Peyer's patch (tissue), 4 donors: ENCODE data around the gene MED9. TPM values are rescaled to one million over a fixed set of nuclear protein-coding genes. Genes with fewer than 3 reads are reported as not detected.

Experiments used
- DNase-seq, 3 donors: peaks; one replicate each; pipeline ENCODE4 v3.0.0-alpha.2; 2017 to 2019
- H3K27ac ChIP-seq, 4 donors: fragments of 200-600 bp; sonication (generic); one replicate each; pipeline ENCODE4 v1.5.1; 2016 to 2019
- H3K27me3 ChIP-seq, 2 donors: fragments of 200-600 bp; sonication (generic); one replicate each; pipeline ENCODE4 v1.5.1; 2019
- H3K36me3 ChIP-seq, 3 donors: fragments of 200-600 bp; sonication (generic); one replicate each; pipeline ENCODE4 v1.5.1; 2016 to 2019
- H3K4me1 ChIP-seq, 4 donors: fragments of 200-600 bp; sonication (generic); one replicate each; pipeline ENCODE4 v1.5.1; 2016 to 2019
- H3K4me3 ChIP-seq, 4 donors: fragments of 200-600 bp; sonication (generic); 1 replicate in 3 of 4; 2 replicates in 1 of 4; pipeline ENCODE4 v1.5.1; 2016 to 2019; ENCODE audit warnings: mild to moderate bottlenecking in 1 of 4
- H3K9me3 ChIP-seq, 4 donors: fragments of 200-600 bp; sonication (generic); one replicate each; pipeline ENCODE4 v1.5.1; 2016 to 2019; ENCODE audit warnings: mild to moderate bottlenecking in 1 of 4
- POLR2A ChIP-seq, 2 donors: fragments of 450-650 bp; IDR thresholded peaks; one replicate each; pipeline ENCODE4 v1.5.1; 2017; ENCODE audit warnings: antibody characterized with exemption in 2 of 2, mild to moderate bottlenecking in 2 of 2, moderate library complexity in 2 of 2
- small RNA-seq, 2 donors: library from RNA; depleted of rRNA; stranded (forward); fragments of <200 nt; gene quantifications; one replicate each; pipeline ENCODE3, GENCODE V24; 2016
- total RNA-seq, 4 donors: library from RNA; depleted of rRNA; stranded (reverse); fragments of >200 nt; gene quantifications; one replicate each; pipeline ENCODE4 v1.1.0, GENCODE V29; 2016
- TF ChIP-seq, protein P1 (sequence below), 6 experiments: fragments of 450-650 bp in 4 of 6; fragments of 200-600 bp in 2 of 6; sonication (generic) in 1 of 6; IDR thresholded peaks; one replicate each; pipeline ENCODE4 v1.5.1; 2017 to 2019; ENCODE audit warnings: antibody characterized with exemption in 6 of 6, mild to moderate bottlenecking in 3 of 6, moderate library complexity in 1 of 6

MED9 gene
- total RNA-seq, 4 donors from 2014 or later: 8.3 to 42.4 (median 19.4) TPM

DNA sequence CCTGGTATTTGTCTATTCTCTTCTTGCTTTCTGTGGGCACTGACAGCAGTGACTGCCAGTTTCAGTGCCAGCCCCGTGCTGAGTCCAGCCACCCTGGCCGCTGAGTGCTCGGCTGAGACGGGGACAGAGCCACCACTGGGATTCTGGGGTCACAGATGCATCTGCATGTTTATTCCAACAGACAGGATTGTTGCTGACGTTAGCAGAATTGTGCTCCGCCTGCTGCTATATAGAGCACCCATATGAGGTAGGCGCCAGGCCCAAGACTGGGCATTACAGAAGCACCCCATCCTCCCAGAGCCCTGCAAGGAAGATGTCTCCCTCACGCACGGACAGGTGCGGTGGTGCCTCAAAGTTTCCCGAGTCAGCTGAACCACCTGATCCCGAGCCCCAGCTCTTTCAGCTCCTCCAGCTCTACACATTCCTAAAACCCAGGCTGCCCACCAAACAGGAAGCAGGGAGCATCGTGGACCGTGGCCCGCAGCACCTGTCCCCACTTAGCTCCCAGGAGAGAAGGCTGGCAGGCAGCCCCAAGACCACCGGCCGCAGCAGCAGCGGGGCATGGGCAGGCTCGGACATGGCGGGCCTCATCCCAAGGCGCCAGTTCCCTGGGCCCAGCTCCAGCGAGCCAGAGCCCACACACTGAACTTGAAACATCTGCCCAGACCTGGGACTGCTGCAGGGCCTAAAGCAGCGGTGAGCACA is 64.3 kb downstream of the MED9 start:
- H3K4me1 ChIP-seq: peaks cover 0 to 9% (median 0%) of the 10 kb centered on the region in 4 donors
- H3K27me3 ChIP-seq: no peaks in the 10 kb centered on the region
- H3K36me3 ChIP-seq: no peaks in the 10 kb centered on the region
- no peak for DNase-seq
- no peaks in the 10 kb centered on the region for H3K9me3 ChIP-seq
- H3K27ac ChIP-seq: no peak overlapping the region
- TF ChIP-seq, protein P1, sequence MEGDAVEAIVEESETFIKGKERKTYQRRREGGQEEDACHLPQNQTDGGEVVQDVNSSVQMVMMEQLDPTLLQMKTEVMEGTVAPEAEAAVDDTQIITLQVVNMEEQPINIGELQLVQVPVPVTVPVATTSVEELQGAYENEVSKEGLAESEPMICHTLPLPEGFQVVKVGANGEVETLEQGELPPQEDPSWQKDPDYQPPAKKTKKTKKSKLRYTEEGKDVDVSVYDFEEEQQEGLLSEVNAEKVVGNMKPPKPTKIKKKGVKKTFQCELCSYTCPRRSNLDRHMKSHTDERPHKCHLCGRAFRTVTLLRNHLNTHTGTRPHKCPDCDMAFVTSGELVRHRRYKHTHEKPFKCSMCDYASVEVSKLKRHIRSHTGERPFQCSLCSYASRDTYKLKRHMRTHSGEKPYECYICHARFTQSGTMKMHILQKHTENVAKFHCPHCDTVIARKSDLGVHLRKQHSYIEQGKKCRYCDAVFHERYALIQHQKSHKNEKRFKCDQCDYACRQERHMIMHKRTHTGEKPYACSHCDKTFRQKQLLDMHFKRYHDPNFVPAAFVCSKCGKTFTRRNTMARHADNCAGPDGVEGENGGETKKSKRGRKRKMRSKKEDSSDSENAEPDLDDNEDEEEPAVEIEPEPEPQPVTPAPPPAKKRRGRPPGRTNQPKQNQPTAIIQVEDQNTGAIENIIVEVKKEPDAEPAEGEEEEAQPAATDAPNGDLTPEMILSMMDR (IDR thresholded peaks at IDR 0.05): no peak
- TF ChIP-seq POLR2A (IDR thresholded peaks at IDR 0.05): no peak
- no peak overlapping the region for H3K4me3 ChIP-seq

- H3K4me3 ChIP-seq: no peak overlapping the region
- peaks cover 0 to 9% (median 0%) of the 10 kb centered on the region in 4 donors for H3K4me1 ChIP-seq
- no peaks in the 10 kb centered on the region for H3K27me3 ChIP-seq
- H3K27ac ChIP-seq: no peak overlapping the region
- TF ChIP-seq, protein P1 (IDR thresholded peaks at IDR 0.05): no peak
- no peak for TF ChIP-seq POLR2A (IDR thresholded peaks at IDR 0.05)
- no peaks in the 10 kb centered on the region for H3K9me3 ChIP-seq
- no peaks in the 10 kb centered on the region for H3K36me3 ChIP-seq
- DNase-seq: no peak
These were observed 64.8 kb downstream of the MED9 start for GRCh38 chr17:17541640-17542001.

Small RNA genes lying within 50 kb of the gene (small RNA-seq; reads per million reads assigned to genes)
- 0 reads per million in 2 donors for gene RF00019

Other genes with a start within 250 kb of the MED9 start
- gene FLCN, start 239.8 kb upstream of the MED9 start, total RNA-seq: 100 to 1,000 TPM; 186 to 243 (median 210) TPM
- gene COPS3, start 195.8 kb upstream of the MED9 start, total RNA-seq: 10 to 100 TPM; 21.4 to 36.3 (median 29.4) TPM
- 1 to 10 TPM in 1 of 4 donors, not detected in 3; 1.5 TPM for gene NT5M, start 173.6 kb upstream of the MED9 start, total RNA-seq
- gene RASD1, start 19.4 kb downstream of the MED9 start, total RNA-seq: 10 to 100 TPM; 15.0 to 32.2 (median 25.1) TPM
- 10 to 100 TPM in 3 of 4 donors, 1 to 10 TPM in 1; 9.9 to 25.0 (median 17.8) TPM for gene PEMT, start 114.7 kb downstream of the MED9 start, total RNA-seq
- gene RAI1, start 204.5 kb downstream of the MED9 start, total RNA-seq: 10 to 100 TPM; 12.8 to 51.2 (median 47.6) TPM